K562 (cell line): ENCODE measurements around the gene RBM34. TPM values are rescaled to one million over a fixed set of nuclear protein-coding genes. Genes with fewer than 3 reads are reported as not detected.

Source experiments
- ATAC-seq: fragments of 200-7000 bp; cut with Tn5 transposase; 3 replicates; pipeline ENCODE4 v1.9.1; 2020; ENCODE audit warnings: moderate library complexity
- BruUV-seq: library from RNA; stranded (reverse); fragments of 400-500 nt; replicated peaks from 2 replicates; lab custom pipeline; 2021; lab: Mats Ljungman, UMichigan
- CTCF ChIA-PET: fragments of 300-600 bp; formaldehyde crosslinking; extraction: SDS; loops from one replicate; lab custom pipeline; 2021; ENCODE audit warnings: low intra/inter-chr PET ratio; lab: Yijun Ruan, JAX
- POLR2A ChIA-PET: fragments of 300-600, 350-650 bp; sonication (Branson Sonifier 250); formaldehyde crosslinking; extraction: SDS; loops from one replicate; lab custom pipeline; 2021; ENCODE audit warnings: antibody characterized with exemption, inconsistent platforms; lab: Yijun Ruan, JAX
- DNase-seq, 4 experiments: peaks; one replicate each; pipeline versions ENCODE4 v3.0.0 to v3.0.0-alpha.2; 2011 to 2018; ENCODE audit warnings: low spot score in 3 of 4, mixed read lengths in 3 of 4; ENCODE audit errors: extremely low read depth in 1 of 4
- FAIRE-seq: peaks from 2 replicates; lab custom pipeline; 2011; peaks lifted over from hg19 to GRCh38; lab: Jason Lieb, UNC
- H2AFZ ChIP-seq: 2 replicates; pipeline ENCODE4 v1.6.0; 2011; ENCODE audit warnings: low read depth, low read length, control low read depth, inconsistent platforms
- H3K27ac ChIP-seq: fragments of 200-600 bp; 3 replicates; pipeline ENCODE4 v1.8.0; 2011; ENCODE audit warnings: low read depth, mild to moderate bottlenecking, control low read depth, inconsistent platforms, low read length, moderate library complexity, mixed read lengths; ENCODE audit errors: extremely low read depth
- H3K27me3 ChIP-seq, 2 experiments: fragments of 300-600 bp in 1 of 2; 2 replicates in 1 of 2; 3 replicates in 1 of 2; pipeline versions ENCODE4 v1.6.0 to v1.8.0; 2011; ENCODE audit warnings: inconsistent platforms in 2 of 2, low read length in 2 of 2, mild to moderate bottlenecking in 1 of 2, mixed read lengths in 1 of 2, moderate library complexity in 1 of 2; ENCODE audit not compliant: control insufficient read depth in 2 of 2, insufficient read depth in 2 of 2
- H3K36me3 ChIP-seq: fragments of 300-600 bp; 3 replicates; pipeline ENCODE4 v1.8.0; 2011; ENCODE audit warnings: mild to moderate bottlenecking, low read length, inconsistent platforms; ENCODE audit not compliant: control insufficient read depth, insufficient read depth
- H3K4me1 ChIP-seq, 2 experiments: fragments of 200-600 bp in 1 of 2; replicated peaks in 1 of 2; 2 replicates in 1 of 2; 3 replicates in 1 of 2; pipeline versions ENCODE4 v1.5.1 to v1.8.0; 2011; ENCODE audit warnings: inconsistent platforms in 2 of 2, low read length in 2 of 2, mild to moderate bottlenecking in 1 of 2, mixed read lengths in 1 of 2, moderate library complexity in 1 of 2; ENCODE audit not compliant: control insufficient read depth in 2 of 2, insufficient read depth in 2 of 2
- H3K4me2 ChIP-seq: 2 replicates; pipeline ENCODE4 v1.6.1; 2011; ENCODE audit warnings: low read length, control low read depth, inconsistent platforms, mixed read lengths; ENCODE audit not compliant: insufficient read depth
- H3K4me3 ChIP-seq: fragments of 200-600 bp; sonication (generic), shearing (Covaris generic); 2 replicates; pipeline ENCODE4 v1.5.1; 2016; ENCODE audit warnings: control low read depth, inconsistent platforms
- H3K79me2 ChIP-seq: fragments of 200-600 bp; 3 replicates; pipeline ENCODE4 v1.8.0; 2011; ENCODE audit warnings: low read length, inconsistent platforms; ENCODE audit not compliant: control insufficient read depth, insufficient read depth
- H3K9ac ChIP-seq, 2 experiments: 2 replicates each; pipeline versions ENCODE4 v1.6.0 to v1.6.1; 2011; ENCODE audit warnings: low read depth in 2 of 2, low read length in 2 of 2, control low read depth in 1 of 2, inconsistent platforms in 1 of 2, mild to moderate bottlenecking in 1 of 2, mixed read lengths in 1 of 2; ENCODE audit not compliant: insufficient read depth in 1 of 2
- H3K9me1 ChIP-seq: one replicate; pipeline ENCODE4 v1.6.0; 2011; ENCODE audit warnings: inconsistent platforms, mild to moderate bottlenecking, low read length, moderate library complexity; ENCODE audit not compliant: control insufficient read depth, insufficient read depth
- H3K9me3 ChIP-seq: replicated peaks from 2 replicates; pipeline ENCODE4 v1.5.1; 2011; ENCODE audit warnings: low read depth, low read length, inconsistent platforms; ENCODE audit not compliant: control insufficient read depth, insufficient read depth
- H4K20me1 ChIP-seq: replicated peaks from 2 replicates; pipeline ENCODE4 v1.6.1; 2011; ENCODE audit warnings: low read length, inconsistent platforms, mixed read lengths; ENCODE audit not compliant: control insufficient read depth, insufficient read depth
- ADNP ChIP-seq: fragments of 200-800 bp; sonication (Bioruptor generic); IDR thresholded peaks from 2 replicates; pipeline ENCODE4 v1.6.1; 2016; ENCODE audit warnings: missing genetic modification characterization, missing compliant biosample characterization
- BRD9 ChIP-seq: fragments of 450-650 bp; IDR thresholded peaks from 2 replicates; pipeline ENCODE4 v1.6.1; 2018; ENCODE audit warnings: low read depth; ENCODE audit not compliant: partially characterized antibody
- CBX1 ChIP-seq: sonication (generic); IDR thresholded peaks from 2 replicates; pipeline ENCODE4 v1.6.1; 2016; ENCODE audit warnings: antibody characterized with exemption, low read depth, mild to moderate bottlenecking
- ETS1 ChIP-seq: conservative IDR thresholded peaks from 2 replicates; pipeline ENCODE4 v1.6.1; 2011; ENCODE audit warnings: low read depth, mild to moderate bottlenecking, low read length; ENCODE audit not compliant: control insufficient read depth
- GMEB1 ChIP-seq: fragments of 250-450 bp; sonication (Bioruptor Pico); IDR thresholded peaks from 2 replicates; pipeline ENCODE4 v1.4.0; 2020; ENCODE audit warnings: mild to moderate bottlenecking
- HMGN3 ChIP-seq: IDR thresholded peaks from 2 replicates; pipeline ENCODE4 v1.6.1; 2011; ENCODE audit warnings: borderline replicate concordance, low read depth, mild to moderate bottlenecking, mixed read lengths, low read length; ENCODE audit not compliant: insufficient read length; ENCODE audit errors: extremely low read depth
- HMGXB4 ChIP-seq: sonication (generic); formaldehyde crosslinking; IDR thresholded peaks from 2 replicates; pipeline ENCODE4 v1.8.1; 2023; ENCODE audit warnings: mild to moderate bottlenecking, missing genetic modification reagents
- JUND ChIP-seq, 2 experiments: IDR thresholded peaks; 2 replicates in 1 of 2; 3 replicates in 1 of 2; pipeline ENCODE4 v1.6.1; 2011; ENCODE audit warnings: borderline replicate concordance in 2 of 2, low read depth in 2 of 2, low read length in 2 of 2, improper control_type of control experiment in 1 of 2, missing biosample characterization in 1 of 2, missing genetic modification characterization in 1 of 2, missing genetic modification reagents in 1 of 2
- MYC ChIP-seq, 2 experiments: fragments of 250-450 bp in 1 of 2; sonication (Bioruptor Pico) in 1 of 2; IDR thresholded peaks; 2 replicates each; pipeline versions ENCODE4 v1.5.1 to v1.6.1; 2012 to 2021; ENCODE audit warnings: low read depth in 2 of 2, borderline replicate concordance in 1 of 2, improper control_type of control experiment in 1 of 2, low read length in 1 of 2, mild to moderate bottlenecking in 1 of 2, moderate library complexity in 1 of 2
- NFRKB ChIP-seq: fragments of 450-650 bp; IDR thresholded peaks from 2 replicates; pipeline ENCODE4 v1.6.1; 2016; ENCODE audit warnings: low read depth
- NFXL1 ChIP-seq: fragments of 450-650 bp; formaldehyde crosslinking; IDR thresholded peaks from 2 replicates; pipeline ENCODE4 v1.4.0; 2021; ENCODE audit warnings: mild to moderate bottlenecking
- ZNF121 ChIP-seq: sonication (generic); formaldehyde crosslinking; conservative IDR thresholded peaks from 2 replicates; pipeline ENCODE4 v1.8.0; 2022; ENCODE audit warnings: missing genetic modification reagents
- ZNF561 ChIP-seq: fragments of 450-650 bp; formaldehyde crosslinking; conservative IDR thresholded peaks from 2 replicates; pipeline ENCODE4 v1.4.0; 2020; ENCODE audit warnings: mild to moderate bottlenecking, moderate library complexity
- ZNF584 ChIP-seq: fragments of 200-800 bp; sonication (Bioruptor generic); IDR thresholded peaks from 2 replicates; pipeline ENCODE4 v1.6.1; 2016; ENCODE audit warnings: low read depth, mild to moderate bottlenecking, missing genetic modification characterization, missing compliant biosample characterization
- WGBS: fragments of 100-300 bp; shearing (Covaris generic); methylation state at CpG from one replicate; pipeline ENCODE4 v1.1.6; 2016; ENCODE audit warnings: low coverage, mixed read lengths; ENCODE audit not compliant: insufficient coverage; ENCODE audit errors: missing lambda C conversion rate; 5-methylcytosine and 5-hydroxymethylcytosine counted together
- in situ Hi-C: fragments of 300-500 bp; cut with MboI; formaldehyde crosslinking; loops from 4 replicates; pipeline ENCODE4 v1.15.0; 2018; ENCODE audit warnings: inconsistent platforms, mixed read lengths
- intact Hi-C: fragments of 100-400 bp; cut with micrococcal nuclease; formaldehyde crosslinking; loops from 2 replicates; pipeline ENCODE4 v1.14.2; 2022
- polyA plus RNA-seq, 8 experiments: library from polyadenylated mRNA; depleted of rRNA in 4 of 8; stranded (reverse) in 5 of 8; unstranded in 3 of 8; fragments of >200 nt; fragmentation: Nextera tagmentation in 2 of 8; fragmentation: Illumina TruSeq in 1 of 8; extraction: Ambion mirVana in 2 of 8; extraction: Trizol in 1 of 8; gene quantifications; 2 replicates each; pipeline versions ENCODE4 v1.2.1 to v1.2.3, GENCODE V29; 2011 to 2014; ENCODE audit warnings: inconsistent platforms in 1 of 8, missing spikeins in 1 of 8
- total RNA-seq, 7 experiments: library from RNA; depleted of rRNA in 6 of 7; stranded (reverse); fragments of >200 nt in 6 of 7; fragmentation: Illumina TruSeq in 2 of 7; extraction: Trizol in 2 of 7; gene quantifications; 2 replicates each; pipeline versions ENCODE4 v1.2.1 to v1.2.3, GENCODE V29; 2011 to 2021; ENCODE audit warnings: low replicate concordance in 1 of 7

Gene RBM34
- total and polyA plus RNA-seq, 9 of the 15 experiments (the other 6 are each of a cell fraction or from before 2014, with no cell fraction given): 64.0 to 178 (median 124) TPM

- TF ChIP-seq GMEB1 (CRISPR knock-in tag) (no peak), ADNP (tag) (no peak), HMGXB4 (no peak), JUND (IDR thresholded peaks at IDR 0.05; ENCODE audit: borderline replicate concordance, low read depth, low read length) (peak; percentile 44; the same call in 1 of the 2 replicates), JUND (tag; IDR thresholded peaks at IDR 0.05; ENCODE audit: borderline replicate concordance, low read depth, low read length) (peak; percentile 33; the same call in 2 of the 3 replicates), NFXL1 (CRISPR knock-in tag) (no peak)
- TF ChIP-seq, all 486 proteins: peak for 89
Measured at GRCh38 chr1:235090406-235091069, 70.5 kb downstream of the RBM34 start (continued).

- Histone ChIP-seq H3K9me3 (no peaks in the 10 kb centered on the region), H3K4me1 (peaks cover 15 to 20% of the 10 kb centered on the region in 2 experiments), H3K36me3 (no peaks in the 10 kb centered on the region), H3K27me3 (no peaks in the 10 kb centered on the region), H3K4me3 (no peak overlapping the region), H2AFZ (no peak overlapping the region), H3K27ac (no peak overlapping the region), H3K9me1 (no peaks in the 10 kb centered on the region), H4K20me1 (no peaks in the 10 kb centered on the region), H3K9ac (no peak overlapping the region), H3K79me2 (no peaks in the 10 kb centered on the region), H3K4me2 (no peak overlapping the region)
- ATAC-seq: no peak
- no peak for DNase-seq
- in situ Hi-C loops: loop anchor here (10.0 kb wide), 1 partner anchor 334 kb away; no protein-coding TSS in a partner anchor
- no TSS peak for BruUV-seq
- intact Hi-C loops: no loop called here
- FAIRE-seq: no peak
- 49% methylated on average over 7 of the region's 7 CpGs for WGBS
- CTCF ChIA-PET: no interaction called here
- POLR2A ChIA-PET: interaction anchor here (0.7 to 1.5 kb wide), 3 partner anchors 9 to 220 kb away, joined by 3 to 4 read pairs (median 3); no protein-coding TSS in a partner anchor
- no peak for TF ChIP-seq ETS1
- peak; percentile 65 for TF ChIP-seq ZNF121
- no peak for TF ChIP-seq NFRKB
- no peak for TF ChIP-seq BRD9
- no peak for TF ChIP-seq MYC (IDR thresholded peaks at IDR 0.05; ENCODE audit: low read depth, low read length)
- no peak for TF ChIP-seq MYC (CRISPR knock-in tag; IDR thresholded peaks at IDR 0.05; ENCODE audit: borderline replicate concordance, low read depth)
- TF ChIP-seq ZNF584: no peak
- no peak for TF ChIP-seq CBX1
- no peak for TF ChIP-seq ZNF561 (CRISPR knock-in tag)
- TF ChIP-seq HMGN3: no peak
Measured at GRCh38 chr1:235088907-235089306, 72.1 kb downstream of the RBM34 start.
